Measurements from ENCODE around the gene SLC44A2.

SLC44A2 gene

DNA sequence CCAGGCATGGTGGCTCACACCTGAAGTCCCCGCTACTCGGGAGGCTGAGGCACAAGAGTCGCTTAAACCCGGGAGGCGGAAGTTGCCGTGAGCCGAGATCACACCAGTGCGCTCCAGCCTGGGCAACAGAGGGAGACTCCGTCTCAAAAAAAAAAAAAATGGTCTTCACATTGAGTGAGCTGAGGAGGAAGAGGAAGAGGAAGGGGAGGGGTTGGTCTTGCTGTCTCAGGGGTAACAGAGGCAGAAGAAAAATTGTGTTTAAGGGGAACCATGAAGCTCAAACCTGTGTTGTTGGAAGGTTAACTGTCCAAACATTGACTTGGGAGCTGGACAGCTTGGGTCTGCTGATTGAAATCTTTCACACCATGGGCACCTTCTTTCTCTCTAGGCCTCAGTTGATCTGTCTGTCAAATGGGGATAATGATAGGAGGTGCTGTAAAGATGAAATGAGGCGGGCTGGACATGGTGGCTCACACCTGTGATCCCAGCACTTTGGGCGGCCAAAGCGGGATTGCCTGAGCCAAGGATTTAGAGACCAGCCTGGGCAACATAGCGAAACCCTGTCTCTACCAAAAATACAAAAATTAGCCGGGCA is 9.8 kb upstream of the SLC44A2 start:
- in situ Hi-C loops (cut with HindIII; ENCODE audit: low sequenced_read_pairs), result no loop called here
- no peak overlapping the region for H3K4me3 ChIP-seq (ENCODE audit: low read depth, low read length)
- TF ChIP-seq, protein P1, sequence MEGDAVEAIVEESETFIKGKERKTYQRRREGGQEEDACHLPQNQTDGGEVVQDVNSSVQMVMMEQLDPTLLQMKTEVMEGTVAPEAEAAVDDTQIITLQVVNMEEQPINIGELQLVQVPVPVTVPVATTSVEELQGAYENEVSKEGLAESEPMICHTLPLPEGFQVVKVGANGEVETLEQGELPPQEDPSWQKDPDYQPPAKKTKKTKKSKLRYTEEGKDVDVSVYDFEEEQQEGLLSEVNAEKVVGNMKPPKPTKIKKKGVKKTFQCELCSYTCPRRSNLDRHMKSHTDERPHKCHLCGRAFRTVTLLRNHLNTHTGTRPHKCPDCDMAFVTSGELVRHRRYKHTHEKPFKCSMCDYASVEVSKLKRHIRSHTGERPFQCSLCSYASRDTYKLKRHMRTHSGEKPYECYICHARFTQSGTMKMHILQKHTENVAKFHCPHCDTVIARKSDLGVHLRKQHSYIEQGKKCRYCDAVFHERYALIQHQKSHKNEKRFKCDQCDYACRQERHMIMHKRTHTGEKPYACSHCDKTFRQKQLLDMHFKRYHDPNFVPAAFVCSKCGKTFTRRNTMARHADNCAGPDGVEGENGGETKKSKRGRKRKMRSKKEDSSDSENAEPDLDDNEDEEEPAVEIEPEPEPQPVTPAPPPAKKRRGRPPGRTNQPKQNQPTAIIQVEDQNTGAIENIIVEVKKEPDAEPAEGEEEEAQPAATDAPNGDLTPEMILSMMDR (IDR thresholded peaks at IDR 0.05; ENCODE audit: low read depth, low read length, missing control alignments), result no peak
- DNase-seq (ENCODE audit: low read depth), result no peak

DNA sequence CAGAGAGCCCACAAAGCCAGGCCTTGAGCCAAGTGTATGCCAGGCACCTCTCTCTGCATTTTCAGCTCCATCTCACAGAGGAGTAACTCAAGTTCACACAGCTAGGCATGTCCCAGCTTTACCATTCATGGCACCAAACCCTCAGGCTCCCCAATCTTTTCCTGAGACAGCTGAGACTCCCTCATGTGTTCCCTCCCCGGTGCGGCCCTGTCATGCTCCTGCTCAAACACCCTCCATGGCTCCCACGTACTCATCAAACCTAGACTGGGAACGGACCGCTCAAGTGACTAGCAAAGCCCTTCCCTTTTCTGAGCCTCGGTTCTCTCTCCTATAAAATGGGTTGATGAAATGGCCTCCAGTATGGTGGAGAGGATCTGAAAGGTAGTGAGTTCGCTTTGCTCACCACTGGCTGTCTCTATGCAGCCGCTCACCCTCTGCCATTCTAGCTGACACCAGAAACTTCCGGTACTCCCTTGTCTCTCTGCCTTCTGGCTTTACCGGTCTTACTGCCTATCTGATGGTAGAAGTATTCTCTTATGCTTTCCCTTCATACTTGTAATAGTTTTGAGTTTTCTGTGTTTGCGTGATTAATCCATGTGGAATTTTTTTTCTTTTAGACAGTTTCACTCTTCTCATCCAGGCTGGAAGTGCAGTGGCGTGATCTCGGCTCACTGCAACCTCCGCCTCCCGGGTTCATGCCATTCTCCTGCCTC is 7.8 kb upstream of the SLC44A2 start:
- no peak for DNase-seq (ENCODE audit: low read depth)
- TF ChIP-seq, protein P1 (IDR thresholded peaks at IDR 0.05; ENCODE audit: low read depth, low read length, missing control alignments), result no peak
- in situ Hi-C loops (cut with HindIII; ENCODE audit: low sequenced_read_pairs), result no loop called here
- H3K4me3 ChIP-seq (ENCODE audit: low read depth, low read length), result no peak overlapping the region

DNA sequence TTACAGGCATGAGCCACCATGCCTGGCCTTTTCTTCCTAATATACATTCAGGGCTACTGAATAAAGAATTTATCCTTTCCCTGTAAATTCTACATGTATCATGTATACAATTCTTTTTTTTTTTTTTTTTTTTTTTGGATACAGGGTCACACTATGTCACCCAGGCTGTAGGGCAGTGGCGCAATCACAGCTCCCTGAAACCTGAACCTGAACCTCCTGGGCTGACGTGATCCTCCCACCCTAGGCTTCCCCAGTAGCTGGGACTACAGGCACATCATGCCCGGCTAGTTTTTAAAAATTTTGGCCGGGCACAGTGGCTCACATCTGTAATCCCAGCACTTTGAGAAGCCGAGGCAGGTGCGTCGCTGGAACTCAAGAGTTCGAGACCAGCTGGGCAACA is 6.5 kb upstream of the SLC44A2 start:
- TF ChIP-seq, protein P1 (IDR thresholded peaks at IDR 0.05; ENCODE audit: low read depth, low read length, missing control alignments), result no peak
- in situ Hi-C loops (cut with HindIII; ENCODE audit: low sequenced_read_pairs), result no loop called here
- no peak overlapping the region for H3K4me3 ChIP-seq (ENCODE audit: low read depth, low read length)
- DNase-seq (ENCODE audit: low read depth), result no peak

DNA sequence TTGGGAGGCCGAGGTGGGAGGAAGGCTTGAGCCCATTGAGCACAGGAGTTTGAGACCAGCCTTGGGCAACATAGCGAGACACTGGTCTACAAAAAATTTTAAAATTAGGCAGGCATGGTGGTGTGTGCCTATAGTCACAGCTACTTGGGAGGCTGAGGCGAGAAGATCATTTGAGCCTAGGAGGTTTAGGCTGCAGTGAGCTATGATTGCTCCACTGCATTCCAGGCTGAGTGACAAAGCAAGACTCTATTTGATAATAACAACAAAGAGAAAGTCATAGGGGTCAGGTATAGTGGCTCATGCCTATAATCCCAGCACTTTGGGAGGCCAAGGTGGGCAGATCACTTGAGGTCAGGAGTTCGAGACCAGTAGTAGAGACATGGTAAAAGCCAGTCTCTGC is 4.6 kb upstream of the SLC44A2 start:
- no peak overlapping the region for H3K4me3 ChIP-seq (ENCODE audit: low read depth, low read length)
- in situ Hi-C loops (cut with HindIII; ENCODE audit: low sequenced_read_pairs), result no loop called here
- TF ChIP-seq, protein P1 (IDR thresholded peaks at IDR 0.05; ENCODE audit: low read depth, low read length, missing control alignments), result no peak

DNA sequence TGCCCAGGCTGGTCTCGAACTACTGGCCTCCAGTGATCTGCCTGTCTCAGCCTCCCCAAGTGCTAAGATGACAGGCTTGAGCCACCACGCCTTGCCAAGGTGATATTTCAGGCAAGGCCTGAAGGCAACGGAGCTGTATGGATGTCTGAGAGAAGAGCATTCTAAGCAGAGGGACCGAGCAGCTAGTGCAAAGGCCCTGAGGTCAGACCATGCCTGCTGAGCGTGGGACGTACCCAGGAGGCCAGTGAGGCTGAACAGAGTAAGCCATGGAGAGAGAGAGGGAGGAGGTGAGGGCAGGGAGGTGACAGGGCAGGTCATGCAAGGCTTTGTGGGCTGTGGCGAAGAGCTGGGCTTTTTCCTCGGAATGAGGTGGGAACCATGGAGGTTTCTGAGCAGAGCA is 3.4 kb upstream of the SLC44A2 start:
- no peak overlapping the region for H3K4me3 ChIP-seq (ENCODE audit: low read depth, low read length)
- TF ChIP-seq, protein P1 (IDR thresholded peaks at IDR 0.05; ENCODE audit: low read depth, low read length, missing control alignments), result no peak
- no peak for DNase-seq (ENCODE audit: low read depth)
- in situ Hi-C loops (cut with HindIII; ENCODE audit: low sequenced_read_pairs), result no loop called here

More for the DNA sequence above, 4.6 kb upstream of the SLC44A2 start:
- no peak for DNase-seq (ENCODE audit: low read depth)

DNA sequence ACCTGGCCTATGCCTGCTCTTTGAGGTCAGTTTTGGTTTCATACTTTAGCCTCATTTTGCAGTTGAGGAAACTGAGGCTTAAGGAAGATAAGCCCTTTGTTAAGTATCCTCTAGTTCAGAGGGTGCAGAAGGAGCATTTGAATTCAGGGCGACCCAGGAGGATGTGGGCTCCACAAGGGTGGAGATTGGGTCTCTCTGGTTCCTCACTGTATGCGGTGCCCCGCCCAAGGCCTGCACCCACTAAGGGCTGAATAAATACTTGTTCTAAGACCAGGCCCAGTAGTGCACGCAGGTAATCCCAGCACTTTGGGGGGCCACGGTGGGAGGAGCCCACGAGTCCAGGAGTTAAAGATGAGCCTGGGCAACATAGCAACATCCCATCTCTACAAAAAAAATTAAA is 768 bp upstream of the SLC44A2 start:
- H3K4me3 ChIP-seq (ENCODE audit: low read depth, low read length), result no peak overlapping the region
- in situ Hi-C loops (cut with HindIII; ENCODE audit: low sequenced_read_pairs), result no loop called here
- no peak for DNase-seq (ENCODE audit: low read depth)
- TF ChIP-seq, protein P1 (IDR thresholded peaks at IDR 0.05; ENCODE audit: low read depth, low read length, missing control alignments), result no peak
